Retinal pigment epithelial cell (primary cell): ENCODE data around the gene SYVN1.
A peak's percentile ranks its signal among the peaks of the same experiment; 100 is the strongest.

Experiments used
- DNase-seq: peaks from one replicate; pipeline ENCODE4 v3.0.0-alpha.2; 2010; ENCODE audit warnings: low read depth
- H3K4me3 ChIP-seq: 2 replicates; pipeline ENCODE4 v1.5.1; 2011; ENCODE audit warnings: mild to moderate bottlenecking, low read length, control low read depth, moderate library complexity
- TF ChIP-seq, protein P1 (sequence below): conservative IDR thresholded peaks from 2 replicates; pipeline ENCODE4 v1.5.1; 2011; ENCODE audit warnings: low read depth, low read length, control low read depth, inconsistent platforms

The SYVN1 gene

DNA sequence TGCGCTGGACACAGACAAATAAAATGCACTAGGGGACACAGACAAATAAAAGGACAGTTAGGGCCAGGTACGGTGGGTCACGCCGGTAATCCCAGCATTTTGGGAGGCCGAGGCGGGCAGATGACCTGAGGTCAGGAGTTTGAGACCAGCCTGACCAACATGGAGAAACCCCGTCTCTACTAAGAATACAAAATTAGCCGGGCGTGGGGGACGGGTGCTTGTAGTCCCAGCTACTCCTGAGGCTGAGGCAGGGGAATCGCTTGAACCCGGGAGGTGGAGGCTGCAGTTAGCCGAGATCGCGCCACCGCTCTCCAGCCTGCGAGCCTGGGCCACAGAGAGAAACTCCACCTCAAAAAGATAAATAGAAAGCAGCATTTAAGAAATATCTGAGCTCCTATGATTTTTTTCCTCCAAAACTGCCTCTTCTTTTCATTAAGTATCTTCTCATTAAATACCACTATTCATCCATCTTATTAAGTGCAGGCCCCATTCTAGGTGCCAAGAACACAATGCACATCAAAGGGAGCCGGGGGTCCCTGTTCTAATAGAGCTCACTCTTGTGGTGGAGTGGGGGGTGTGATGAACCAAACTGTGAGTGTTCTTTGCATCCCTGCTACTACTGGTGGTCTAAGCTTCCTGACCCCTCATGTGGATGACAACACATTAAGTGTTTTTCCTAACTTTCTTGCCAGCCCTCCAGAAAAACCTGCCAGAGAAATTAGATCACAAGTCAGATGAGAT lies 16.1 kb downstream of the SYVN1 start:
- DNase-seq: no peak
- no peak overlapping the region for H3K4me3 ChIP-seq
- TF ChIP-seq, protein P1, sequence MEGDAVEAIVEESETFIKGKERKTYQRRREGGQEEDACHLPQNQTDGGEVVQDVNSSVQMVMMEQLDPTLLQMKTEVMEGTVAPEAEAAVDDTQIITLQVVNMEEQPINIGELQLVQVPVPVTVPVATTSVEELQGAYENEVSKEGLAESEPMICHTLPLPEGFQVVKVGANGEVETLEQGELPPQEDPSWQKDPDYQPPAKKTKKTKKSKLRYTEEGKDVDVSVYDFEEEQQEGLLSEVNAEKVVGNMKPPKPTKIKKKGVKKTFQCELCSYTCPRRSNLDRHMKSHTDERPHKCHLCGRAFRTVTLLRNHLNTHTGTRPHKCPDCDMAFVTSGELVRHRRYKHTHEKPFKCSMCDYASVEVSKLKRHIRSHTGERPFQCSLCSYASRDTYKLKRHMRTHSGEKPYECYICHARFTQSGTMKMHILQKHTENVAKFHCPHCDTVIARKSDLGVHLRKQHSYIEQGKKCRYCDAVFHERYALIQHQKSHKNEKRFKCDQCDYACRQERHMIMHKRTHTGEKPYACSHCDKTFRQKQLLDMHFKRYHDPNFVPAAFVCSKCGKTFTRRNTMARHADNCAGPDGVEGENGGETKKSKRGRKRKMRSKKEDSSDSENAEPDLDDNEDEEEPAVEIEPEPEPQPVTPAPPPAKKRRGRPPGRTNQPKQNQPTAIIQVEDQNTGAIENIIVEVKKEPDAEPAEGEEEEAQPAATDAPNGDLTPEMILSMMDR: no peak

DNA sequence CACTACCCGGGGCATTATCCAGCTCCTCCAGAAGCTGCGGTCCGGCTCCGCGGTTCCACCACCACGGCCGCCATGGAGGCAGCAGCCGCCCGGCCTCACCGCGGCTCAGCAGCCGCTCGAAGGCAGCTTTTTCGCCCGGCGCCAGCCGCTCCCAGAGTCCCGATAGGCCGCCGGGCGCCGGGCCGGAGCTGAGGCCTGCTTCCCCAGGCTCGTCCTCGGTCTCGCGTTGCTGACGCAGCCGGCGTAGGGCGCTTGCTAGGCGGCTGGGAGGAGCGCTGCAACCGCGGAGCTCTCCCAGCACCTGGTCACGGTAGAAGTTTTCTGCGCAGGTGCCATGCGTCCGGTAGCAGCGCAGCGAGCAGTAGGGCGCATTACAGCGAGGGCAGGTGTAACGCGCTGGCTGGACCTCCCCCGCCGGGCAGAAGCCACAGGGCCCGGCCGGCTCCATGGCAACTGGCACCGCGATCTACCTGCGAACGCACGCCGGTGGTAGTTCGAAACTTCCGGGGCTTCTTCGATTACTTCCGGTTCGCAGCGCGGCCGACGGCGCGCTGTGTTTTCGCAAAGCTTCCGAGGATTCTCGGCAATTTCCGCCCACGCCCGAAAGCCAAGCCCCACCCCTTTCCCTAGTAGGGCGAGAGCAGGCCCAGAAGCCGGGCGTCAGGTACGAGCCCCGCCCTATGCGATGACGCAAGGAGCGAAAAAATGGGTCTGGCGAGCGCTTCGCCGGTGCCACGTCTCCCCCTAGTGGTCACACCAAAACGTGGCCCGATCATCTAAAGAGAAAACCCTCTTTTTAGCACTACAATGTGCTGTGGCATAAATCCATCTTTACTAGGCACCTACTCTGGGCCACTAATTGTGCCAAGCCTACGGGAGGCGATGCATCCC lies 16.9 kb downstream of the SYVN1 start, which contains the start of gene ZNHIT2:
ZNHIT2 (minus strand) TSS at position 496 of the 891 bp plus-strand sequence; CDS start at position 448, 48 bp downstream.
- DNase-seq: peak; percentile 92
- TF ChIP-seq, protein P1: peak; percentile 92

DNA sequence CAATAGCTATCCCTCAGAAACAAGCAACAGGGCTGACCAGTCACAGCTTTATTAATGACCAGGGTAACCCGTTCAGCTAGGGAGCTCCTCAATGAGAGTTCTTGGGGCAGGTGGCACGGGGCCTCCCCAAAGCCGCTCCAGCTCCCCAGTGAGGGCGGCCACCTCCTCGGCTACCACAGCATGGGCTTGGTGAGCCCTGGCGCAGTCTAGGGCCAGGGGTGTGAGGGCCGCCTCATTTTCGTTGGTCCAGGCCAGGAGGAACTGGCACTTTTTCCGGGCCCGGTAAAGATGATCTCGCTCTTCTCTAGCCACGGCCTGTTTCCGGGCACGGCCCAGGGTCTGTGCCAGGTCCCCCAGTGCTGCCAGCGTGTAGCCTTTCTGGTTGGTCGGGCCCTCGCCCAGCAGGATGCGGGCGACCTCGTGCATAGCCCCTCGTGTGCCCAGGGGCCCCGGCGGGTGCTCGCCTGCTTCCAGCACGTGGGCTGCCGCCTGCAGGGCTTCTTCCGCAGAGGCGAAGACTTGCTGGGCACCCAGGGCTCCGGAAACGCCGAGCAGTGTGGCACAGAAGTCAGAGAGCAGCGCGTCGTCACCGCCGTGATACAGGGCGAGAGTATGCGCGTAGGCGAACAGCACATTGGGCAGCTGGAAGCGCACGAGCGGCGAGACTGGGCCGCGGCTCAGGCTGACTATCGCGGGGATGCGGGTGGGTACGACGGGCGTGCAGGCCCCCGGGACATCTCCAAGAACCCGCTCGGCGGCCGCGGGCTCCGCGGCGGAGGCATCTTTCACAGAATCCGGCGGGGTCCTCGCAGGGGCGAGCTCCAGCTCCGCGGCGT lies 17.7 kb downstream of the SYVN1 start:
- H3K4me3 ChIP-seq: peak overlapping the region; percentile 79
- TF ChIP-seq, protein P1: no peak
- no peak for DNase-seq

More for the DNA sequence above, 16.9 kb downstream of the SYVN1 start, which contains the start of gene ZNHIT2:
- H3K4me3 ChIP-seq: peak within 1 kb of the TSS; percentile 79

DNA sequence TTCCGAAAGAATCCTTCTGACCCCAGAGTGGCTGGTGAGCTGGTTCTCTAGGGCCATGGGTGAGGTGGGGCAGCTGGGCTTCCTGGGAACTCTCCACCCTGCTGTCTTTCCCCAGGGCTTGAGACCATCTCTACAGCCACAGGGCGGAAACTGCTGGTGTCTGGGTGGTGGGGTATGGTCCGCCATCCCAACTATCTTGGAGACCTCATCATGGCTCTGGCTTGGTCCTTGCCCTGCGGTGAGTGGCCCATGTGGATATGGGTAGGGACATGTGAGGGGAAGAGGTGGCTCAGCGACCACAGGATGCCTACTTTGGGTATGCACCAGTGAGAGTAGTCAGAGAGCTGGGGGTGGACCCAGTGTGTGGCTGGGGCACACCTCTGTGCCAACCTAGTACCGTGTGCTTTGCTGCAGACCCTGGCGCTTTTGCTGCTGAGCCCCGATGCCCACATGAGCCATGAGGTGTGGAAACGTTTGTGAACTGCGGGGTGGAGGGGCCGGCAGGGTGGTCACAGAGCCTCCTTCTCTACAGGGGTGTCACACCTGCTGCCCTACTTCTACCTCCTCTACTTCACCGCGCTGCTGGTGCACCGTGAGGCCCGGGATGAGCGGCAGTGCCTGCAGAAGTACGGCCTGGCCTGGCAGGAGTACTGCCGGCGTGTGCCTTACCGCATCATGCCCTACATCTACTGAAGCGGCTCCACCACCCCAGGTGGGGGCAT lies 18.8 kb downstream of the SYVN1 start:
- H3K4me3 ChIP-seq: no peak overlapping the region
- no peak for DNase-seq
- TF ChIP-seq, protein P1: no peak

DNA sequence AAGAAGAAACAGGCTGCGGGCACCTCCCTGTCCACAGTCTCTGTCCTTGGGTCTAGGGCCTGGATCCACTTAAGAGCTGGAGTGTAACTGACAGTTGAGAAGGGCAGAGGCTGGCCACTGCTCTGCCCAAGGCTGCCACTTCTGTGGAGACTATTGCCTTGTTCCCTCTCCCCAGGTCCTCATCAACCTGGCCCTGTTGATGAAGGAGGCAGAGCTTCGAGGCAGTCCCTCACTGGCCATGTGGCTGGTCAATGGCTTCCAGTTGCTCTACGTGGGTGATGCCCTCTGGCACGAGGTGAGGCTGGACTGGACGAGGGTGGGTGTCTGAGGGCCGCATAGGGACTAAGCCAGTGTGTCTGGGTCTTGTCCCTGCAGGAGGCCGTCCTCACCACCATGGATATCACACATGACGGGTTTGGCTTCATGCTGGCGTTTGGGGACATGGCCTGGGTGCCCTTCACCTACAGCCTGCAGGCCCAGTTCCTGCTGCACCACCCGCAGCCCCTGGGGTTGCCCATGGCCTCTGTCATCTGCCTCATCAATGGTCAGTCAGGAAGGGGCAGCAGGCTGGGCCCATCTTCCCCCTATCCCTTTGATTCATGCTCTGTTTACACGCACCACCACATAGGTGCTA lies 19.7 kb downstream of the SYVN1 start:
- TF ChIP-seq, protein P1: no peak
- DNase-seq: no peak
- no peak overlapping the region for H3K4me3 ChIP-seq

DNA sequence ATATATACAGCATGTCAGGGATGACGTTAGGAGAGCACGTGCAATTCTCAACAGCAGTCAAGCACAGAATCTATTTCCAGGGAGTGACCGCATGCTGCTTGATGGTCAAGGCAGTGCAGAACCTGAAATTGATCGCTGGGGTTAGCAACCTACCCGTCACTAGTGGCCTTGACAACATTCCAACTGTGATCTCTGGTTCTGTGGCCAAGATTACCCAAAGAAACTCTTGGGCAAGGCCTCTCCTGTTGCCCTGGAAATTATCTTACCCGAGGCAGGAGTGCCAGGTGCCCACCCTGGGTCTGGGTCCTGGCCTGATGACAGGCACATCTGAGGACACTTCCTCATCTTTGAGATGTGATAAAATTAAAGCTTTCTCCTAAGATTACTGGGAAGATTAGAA lies 20.5 kb downstream of the SYVN1 start:
- TF ChIP-seq, protein P1: no peak
- DNase-seq: no peak
- H3K4me3 ChIP-seq: no peak overlapping the region
